Stimulated activated CD4-positive, alpha-beta T cell treated with anti-CD3 and anti-CD28 coated beads, TNF-alpha, amount 100 ng/mL, for 24 hours (primary cell): ENCODE measurements around the gene DENND1A.
"Not testable (repeated sequence)": the region's sequence is repeated elsewhere in the genome, so short reads cannot be mapped to it uniquely, and the experiment has no call there.

Experiments
- DNase-seq, 3 experiments: peaks; one replicate each; pipeline ENCODE4 v3.0.0-alpha.2; 2020; ENCODE audit warnings: low read depth in 3 of 3

DENND1A gene

DNA sequence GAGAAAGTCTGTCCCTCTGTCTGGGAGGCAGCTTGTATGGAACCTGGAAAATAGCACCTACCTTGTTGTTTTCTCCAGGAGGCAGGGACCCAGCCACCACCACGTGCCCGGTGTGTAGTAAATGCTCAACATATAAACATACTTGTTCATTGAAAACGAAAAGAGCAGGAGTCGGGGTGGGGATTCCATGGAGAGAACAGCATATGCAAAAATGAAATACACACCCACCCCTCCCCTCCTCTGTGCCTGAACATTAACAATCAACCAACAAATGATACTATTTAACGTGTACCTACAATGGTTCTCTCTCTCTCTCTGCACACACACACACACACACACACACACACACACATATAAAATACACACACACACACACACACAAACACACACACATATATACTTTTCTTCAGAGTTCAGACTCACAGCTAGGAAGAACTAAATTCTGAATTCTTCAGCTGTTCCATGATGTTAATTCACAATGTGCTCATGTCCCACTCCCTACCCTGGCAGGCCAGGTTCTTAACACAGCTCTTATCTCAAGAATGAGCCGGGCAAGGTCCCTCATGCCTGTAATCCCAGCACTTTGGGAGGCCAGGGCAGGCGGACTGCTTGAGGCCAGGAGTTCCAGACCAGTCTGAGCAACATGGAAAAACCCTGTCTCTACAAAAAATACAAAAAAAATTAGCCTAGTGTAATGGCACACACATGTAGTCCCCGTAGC lies 16.3 kb upstream of the DENND1A start:
- DNase-seq, result no peak

DNA sequence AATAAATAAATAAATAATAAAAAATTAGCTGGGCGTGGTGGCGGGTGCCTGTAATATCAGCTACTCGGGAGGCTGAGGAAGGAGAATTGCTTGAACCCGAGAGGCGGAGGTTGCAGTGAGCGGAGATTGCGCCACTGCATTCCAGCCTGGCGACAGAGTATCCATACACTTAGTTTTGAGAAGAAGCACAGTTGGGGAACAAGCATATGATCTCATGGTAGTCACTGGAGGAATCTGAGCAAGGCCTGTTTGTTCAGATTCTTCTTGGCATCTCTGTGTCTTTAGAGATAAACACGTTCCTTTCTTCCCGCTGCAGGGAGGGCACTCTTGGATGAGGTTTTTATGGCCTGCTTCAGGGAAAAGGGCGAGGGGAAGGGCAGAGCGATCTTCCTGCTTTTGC lies 15.6 kb upstream of the DENND1A start:
- DNase-seq, result no peak

GRCh38 chr9:123944464-123944863 lies 14.5 kb upstream of the DENND1A start:
- DNase-seq, result not testable (repeated sequence)

DNA sequence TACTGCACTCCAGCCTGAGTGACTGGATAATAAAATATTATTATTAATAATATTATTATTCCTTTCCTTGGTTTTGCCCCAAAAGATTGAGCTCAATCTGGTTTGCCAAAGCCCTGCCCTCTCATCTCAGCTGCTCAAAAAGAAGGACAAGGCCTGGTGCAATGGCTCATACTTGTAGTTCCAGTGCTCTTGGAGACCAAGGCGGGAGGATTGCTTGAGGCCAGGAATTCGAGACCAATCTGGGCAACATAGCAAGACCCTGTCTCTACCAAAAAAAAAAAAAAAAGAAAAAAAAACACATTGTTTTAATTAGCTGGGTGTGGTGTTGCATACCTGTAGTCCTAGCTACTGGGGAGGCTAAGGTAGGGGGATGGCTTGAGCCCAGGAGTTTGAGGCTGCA lies 13.7 kb upstream of the DENND1A start:
- DNase-seq, result no peak

DNA sequence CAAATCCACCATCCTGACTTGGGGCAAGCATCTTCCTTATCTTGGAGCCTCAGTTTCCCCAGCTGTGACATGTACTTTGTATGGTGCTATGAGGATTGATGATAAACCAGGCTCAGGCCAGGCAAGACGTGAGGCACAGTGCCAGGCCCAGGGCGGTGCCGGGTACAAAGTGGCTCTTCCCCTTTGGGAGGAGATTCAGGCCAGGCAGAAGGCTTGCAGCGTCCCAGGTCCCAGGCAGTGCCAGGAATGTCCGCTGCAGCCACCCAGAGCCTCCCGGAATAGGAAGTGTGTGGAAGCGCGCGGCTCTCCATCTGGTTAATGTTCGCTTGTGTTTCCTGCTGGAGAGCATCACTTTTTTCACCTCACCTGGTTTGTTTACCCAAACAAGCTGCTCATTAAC lies 12.6 kb upstream of the DENND1A start:
- DNase-seq, result no peak

GRCh38 chr9:123941524-123942070 lies 11.7 kb upstream of the DENND1A start:
- DNase-seq, result no peak

DNA sequence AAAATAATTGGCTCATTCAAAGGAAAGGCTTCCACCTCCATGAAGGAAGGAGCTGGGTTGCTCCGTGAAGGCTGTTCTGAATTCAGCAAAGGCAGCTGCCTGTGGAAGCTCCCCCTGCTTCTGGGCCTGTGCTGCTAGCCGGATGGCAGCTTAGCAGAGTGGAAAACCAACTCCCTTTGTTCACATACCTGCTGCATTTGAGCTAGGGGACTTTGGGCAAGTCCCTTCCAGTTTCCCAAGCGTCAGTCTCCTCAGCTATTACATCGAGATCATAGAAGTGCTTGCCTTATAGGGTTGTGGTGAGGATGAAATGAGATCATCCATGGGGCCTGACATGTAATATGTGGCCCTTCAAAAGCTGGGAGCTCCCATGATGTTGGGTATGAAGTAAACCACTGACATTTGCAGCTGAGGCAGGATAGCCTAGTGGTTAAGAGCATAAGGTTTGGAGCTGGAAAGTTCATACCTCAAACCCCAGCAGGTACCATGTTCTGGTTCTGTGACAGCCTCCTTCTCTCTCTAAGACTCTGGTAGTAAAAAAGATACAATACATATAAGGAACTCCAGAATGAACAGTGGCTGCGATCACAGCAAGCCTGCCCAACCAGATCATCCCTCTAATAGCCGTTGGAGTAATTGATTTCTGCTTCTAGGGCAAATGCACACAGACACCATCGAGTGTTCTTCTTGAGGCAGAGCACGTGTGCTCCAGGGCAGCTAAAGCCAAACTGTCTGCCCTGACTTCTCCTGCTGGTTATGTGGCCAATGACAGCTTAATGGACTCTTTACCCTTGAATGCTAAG lies 11.0 kb upstream of the DENND1A start:
- DNase-seq, result no peak

GRCh38 chr9:123938401-123938800 lies 8.5 kb upstream of the DENND1A start:
- no peak for DNase-seq

- DNase-seq, result not testable (repeated sequence)
Observed at GRCh38 chr9:123936575-123936974, 6.6 kb upstream of the DENND1A start.

DNA sequence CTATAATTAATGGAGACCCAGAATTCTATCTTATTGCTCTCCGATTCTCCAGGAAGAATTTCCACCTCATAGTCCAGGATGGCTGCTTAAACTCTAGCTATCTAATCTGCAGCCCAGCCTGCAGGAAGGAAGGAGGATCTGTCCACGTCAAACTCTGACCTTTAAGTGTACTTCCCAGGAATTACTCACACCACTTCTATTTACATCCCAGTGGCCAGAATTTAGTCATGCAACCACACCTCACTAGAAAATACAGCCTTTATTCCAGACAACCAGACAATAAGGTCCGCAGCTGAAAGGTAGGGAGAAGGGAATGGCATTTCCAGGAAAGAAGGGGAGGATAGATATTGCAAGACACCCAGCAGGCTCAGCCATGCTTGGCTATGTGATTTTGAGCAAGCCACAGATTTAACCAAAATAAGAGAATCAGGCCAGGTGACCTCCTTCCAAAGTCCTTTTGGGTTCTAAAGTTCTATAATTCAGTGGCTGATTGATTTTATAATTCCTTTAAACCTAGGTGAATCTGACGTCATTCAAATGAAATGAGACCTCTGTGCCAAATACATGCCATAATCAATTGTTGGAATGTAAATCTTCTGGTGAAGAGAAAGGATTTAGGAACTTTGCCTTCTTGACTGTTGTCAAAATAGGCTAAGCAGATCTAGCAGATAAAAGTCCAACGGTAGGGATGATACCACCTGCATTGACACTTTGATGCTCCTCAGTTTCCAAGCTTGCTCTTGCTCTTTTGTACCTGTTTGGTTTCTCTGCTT lies 3.7 kb upstream of the DENND1A start:
- DNase-seq, result no peak

DNA sequence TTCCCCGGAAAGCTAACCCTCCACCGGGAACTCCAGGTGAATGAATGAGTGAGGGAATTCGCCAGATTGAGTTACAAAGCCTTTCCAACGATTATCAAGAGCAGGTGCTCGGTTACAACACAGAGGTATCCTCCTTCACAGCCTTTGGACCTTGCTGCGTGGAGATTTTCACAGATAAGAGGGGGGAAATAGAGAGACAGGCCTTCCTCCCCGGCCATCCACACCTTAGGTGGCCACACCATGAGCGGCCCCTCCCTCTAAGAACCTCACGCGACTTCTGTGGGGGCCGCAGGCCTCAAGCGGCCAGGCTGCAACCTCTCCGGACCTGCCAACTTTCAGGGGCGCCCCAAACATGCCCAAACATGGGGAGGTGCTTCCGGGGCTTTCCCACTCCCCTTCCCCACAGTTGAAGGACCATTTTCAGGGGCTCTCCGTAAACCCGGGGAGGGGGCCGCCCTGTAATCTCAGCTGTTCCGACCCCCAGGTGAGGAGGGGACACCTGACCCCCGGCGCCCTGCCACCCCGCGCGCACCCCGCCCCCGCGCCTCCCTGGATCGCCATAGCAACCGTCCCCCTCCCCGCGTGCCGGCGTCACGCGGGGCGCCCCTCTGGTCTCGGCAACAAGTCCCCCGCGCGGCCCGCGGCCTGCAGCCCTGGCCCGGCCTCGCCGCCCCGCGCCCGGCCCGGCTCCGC lies 603 bp downstream of the DENND1A start:
- DNase-seq, result peak in 1 of 3 experiments; percentile 11

DNA sequence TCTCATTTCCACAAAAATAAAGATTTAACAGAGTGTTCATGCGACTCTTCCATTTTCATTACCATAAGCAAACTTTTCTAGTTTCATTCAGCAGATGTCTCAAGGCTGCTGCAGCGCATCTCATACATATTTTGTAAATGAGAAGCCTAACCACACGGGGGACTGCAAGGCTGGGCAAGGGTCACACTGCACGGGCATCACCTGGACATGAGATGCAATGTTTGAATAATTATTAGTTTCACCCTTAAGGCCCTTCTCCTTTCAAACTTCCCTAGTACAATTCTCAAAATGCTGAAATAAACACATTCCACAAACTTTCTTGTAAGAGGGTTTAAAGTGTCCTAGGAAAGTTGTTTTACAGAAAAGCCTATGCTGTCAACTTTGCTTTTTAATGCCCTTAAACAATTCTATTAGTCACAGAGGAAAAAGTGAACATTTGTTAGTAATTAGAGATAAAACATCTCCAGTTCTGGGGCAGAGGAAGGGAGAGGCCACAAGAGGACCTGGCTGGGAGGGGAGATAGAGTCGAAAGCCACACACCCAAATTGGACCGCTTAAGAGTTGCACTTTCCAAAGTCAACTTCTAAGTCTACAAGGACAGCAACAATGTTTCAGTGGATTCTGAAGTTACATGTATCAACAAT lies 1.3 kb downstream of the DENND1A start:
- no peak for DNase-seq

GRCh38 chr9:123927625-123928532 lies 2.0 kb downstream of the DENND1A start:
- DNase-seq, result no peak

- no peak for DNase-seq
Observed at GRCh38 chr9:123926941-123927340, 3.0 kb downstream of the DENND1A start.

DNA sequence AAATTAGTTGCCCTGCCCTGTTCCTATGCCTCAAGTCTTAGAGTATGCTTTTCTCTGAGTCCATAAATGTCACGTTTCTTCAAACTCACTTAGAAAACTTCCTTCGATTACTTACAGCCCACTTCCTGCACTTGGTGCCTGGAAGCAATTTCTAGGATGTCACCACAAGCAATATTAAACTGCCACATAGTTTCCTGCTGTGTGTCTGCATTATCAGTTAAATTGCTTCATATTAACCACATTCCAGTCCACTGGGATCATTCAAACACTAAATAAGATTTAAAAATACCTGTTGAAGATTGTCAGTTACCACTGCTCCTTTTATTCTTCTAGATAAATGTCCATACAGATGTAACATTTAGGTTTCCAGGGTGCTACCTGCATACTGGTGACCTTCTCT lies 4.1 kb downstream of the DENND1A start:
- DNase-seq, result no peak

DNA sequence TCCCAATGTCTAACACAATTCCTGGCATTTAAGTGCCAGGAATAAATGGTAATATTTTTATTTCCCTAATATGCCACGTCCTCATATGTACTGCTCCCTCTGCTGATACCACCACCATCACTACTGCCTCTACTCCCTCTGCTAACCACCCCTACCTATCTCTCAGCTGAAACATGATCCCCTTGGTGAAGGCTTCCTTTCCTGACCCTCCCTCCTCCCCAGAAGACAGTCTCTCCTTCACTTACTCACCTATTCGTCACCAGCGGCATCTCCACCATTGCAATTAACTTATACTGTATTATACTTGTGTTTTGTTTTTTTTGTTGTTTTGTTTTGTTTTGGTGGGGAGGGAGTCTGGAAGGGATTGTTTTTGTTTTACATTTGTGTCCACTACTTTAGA lies 4.8 kb downstream of the DENND1A start:
- no peak for DNase-seq

GRCh38 chr9:123924727-123925126 lies 5.2 kb downstream of the DENND1A start:
- no peak for DNase-seq

GRCh38 chr9:123923884-123924283 lies 6.0 kb downstream of the DENND1A start:
- DNase-seq, result no peak

- DNase-seq, result no peak
Observed at GRCh38 chr9:123923377-123923776, 6.5 kb downstream of the DENND1A start.

GRCh38 chr9:123922911-123923310 lies 7.0 kb downstream of the DENND1A start:
- no peak for DNase-seq
